ENCODE results near the gene BMPER.

BMPER gene

GRCh38 chr7:34034728-34035127, 129.4 kb downstream of the BMPER start:
- DNase-seq: no peak

- DNase-seq: no peak
Observed at GRCh38 chr7:34036051-34036920, 130.9 kb downstream of the BMPER start.

- no peak for DNase-seq
Observed at GRCh38 chr7:34036972-34037792, 131.8 kb downstream of the BMPER start.

- DNase-seq: no peak
Observed at GRCh38 chr7:34038816-34039470, 133.6 kb downstream of the BMPER start.

GRCh38 chr7:34041707-34042106, 136.4 kb downstream of the BMPER start:
- DNase-seq: no peak

GRCh38 chr7:34042406-34042805, 137.1 kb downstream of the BMPER start:
- DNase-seq: no peak

GRCh38 chr7:34043461-34044305, 138.3 kb downstream of the BMPER start:
- DNase-seq: no peak

- DNase-seq: no peak
Observed at GRCh38 chr7:34044306-34044643, 138.9 kb downstream of the BMPER start.

GRCh38 chr7:34044734-34045353, 139.5 kb downstream of the BMPER start:
- no peak for DNase-seq

GRCh38 chr7:34048445-34048844, 143.1 kb downstream of the BMPER start:
- DNase-seq: no peak

GRCh38 chr7:34054075-34054474, 148.7 kb downstream of the BMPER start:
- DNase-seq: no peak

GRCh38 chr7:34057136-34057535, 151.8 kb downstream of the BMPER start:
- DNase-seq: no peak

- DNase-seq: no peak
Observed at GRCh38 chr7:34057956-34058355, 152.6 kb downstream of the BMPER start.

- DNase-seq: no peak
Observed at GRCh38 chr7:34058801-34059135, 153.4 kb downstream of the BMPER start.

- no peak for DNase-seq
Observed at GRCh38 chr7:34059136-34059828, 153.9 kb downstream of the BMPER start.

- no peak for DNase-seq
Observed at GRCh38 chr7:34060196-34060947, 155.0 kb downstream of the BMPER start.

GRCh38 chr7:34061149-34061548, 155.8 kb downstream of the BMPER start:
- DNase-seq: no peak

GRCh38 chr7:34062341-34062740, 157.0 kb downstream of the BMPER start:
- DNase-seq: no peak

- no peak for DNase-seq
Observed at GRCh38 chr7:34062826-34063225, 157.5 kb downstream of the BMPER start.

- DNase-seq: no peak
Observed at GRCh38 chr7:34064519-34065158, 159.3 kb downstream of the BMPER start.
